ENCODE data around the gene GJB2. TPM values are rescaled to one million over a fixed set of nuclear protein-coding genes. Genes with fewer than 3 reads are reported as not detected.
A peak's percentile ranks its signal among the peaks of the same experiment; 100 is the strongest.

Gene GJB2
- total and polyA plus RNA-seq, 2 donors (not counting 1 experiment from before 2014, with no cell fraction given): 0.09 TPM; not detected in 1

DNA sequence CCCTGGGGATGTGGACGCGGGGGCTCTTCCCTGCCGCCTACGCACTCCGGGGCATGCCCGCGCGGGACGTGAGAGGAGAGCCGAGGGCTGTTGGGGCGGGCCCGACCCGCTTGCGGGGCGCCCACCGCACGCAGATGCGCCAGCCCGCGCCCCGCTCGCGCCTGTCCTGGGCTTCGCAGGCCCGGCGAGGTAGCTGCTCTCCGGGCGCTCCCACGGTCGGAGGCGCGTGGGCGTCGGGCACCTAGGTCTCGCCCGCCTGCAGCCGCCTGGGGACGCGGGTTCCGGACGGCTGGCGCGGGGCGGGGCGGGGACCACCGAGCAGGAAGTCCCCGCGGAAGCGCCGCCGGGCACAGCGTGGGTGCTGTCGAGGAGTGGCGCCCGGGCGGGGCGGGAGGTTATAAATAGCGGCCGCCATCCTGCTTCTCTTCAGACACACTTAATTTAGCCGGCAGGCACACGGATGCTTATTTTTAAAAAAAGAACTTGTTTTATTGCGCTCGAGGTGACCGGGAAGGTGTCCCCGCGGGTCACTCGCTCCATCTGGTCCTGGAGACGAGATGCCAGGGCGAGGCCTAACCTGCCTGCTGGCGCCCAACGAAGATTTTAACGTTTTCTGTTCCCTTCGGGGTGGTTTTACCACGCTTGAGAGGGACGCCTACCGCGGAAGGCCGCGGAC is 31.3 kb downstream of the GJB2 start:
- no peaks in the 10 kb centered on the region for H4K20me1 ChIP-seq (ENCODE audit: control insufficient read depth, extremely low read depth, insufficient read depth, low read length)

GRCh38 chr13:20160306-20161274 is 32.1 kb downstream of the GJB2 start, which contains the start of gene GJA3:
TSS of gene GJA3 (minus strand) at chr13:20161052. CDS start at chr13:20143288, 17,764 bp downstream.
- Histone ChIP-seq H3K9me3 (ENCODE audit: control insufficient read depth, insufficient read depth, low read depth, low read length) (no peaks in the 10 kb centered on the region), H3K4me3 (replicated peaks in 1 of 4; ENCODE audit: control extremely low read depth in 1 of 4, insufficient read depth in 1 of 4, low read depth in 3 of 4, low read length in 4 of 4) (peak within 1 kb of the TSS; percentile 28 to 59 (median 46)), H2AFZ (ENCODE audit: low read length) (peak within 1 kb of the TSS; percentile 6), H3K79me2 (ENCODE audit: control insufficient read depth, insufficient read depth, low read length) (no peaks in the 10 kb centered on the region), H3K27me3 (ENCODE audit: control insufficient read depth, insufficient read depth, low read length) (peaks cover 8% of the 10 kb centered on the region), H4K20me1 (ENCODE audit: control insufficient read depth, extremely low read depth, insufficient read depth, low read length) (no peaks in the 10 kb centered on the region), H3K4me1 (ENCODE audit: control insufficient read depth, extremely low read depth, insufficient read depth, low read length) (no peaks in the 10 kb centered on the region), H3K4me2 (ENCODE audit: extremely low read depth, insufficient read depth, low read length) (peak within 1 kb of the TSS; percentile 72), H3K27ac (ENCODE audit: insufficient read depth, low read length) (no peak within 1 kb of the TSS), H3K9ac (ENCODE audit: insufficient read depth, low read length) (no peak within 1 kb of the TSS), H3K36me3 (ENCODE audit: control insufficient read depth, insufficient read depth, low read length) (no peaks in the 10 kb centered on the region)
- no peak for TF ChIP-seq EZH2 (IDR thresholded peaks at IDR 0.05; ENCODE audit: low read length, missing control alignments)
- TF ChIP-seq, protein P1, sequence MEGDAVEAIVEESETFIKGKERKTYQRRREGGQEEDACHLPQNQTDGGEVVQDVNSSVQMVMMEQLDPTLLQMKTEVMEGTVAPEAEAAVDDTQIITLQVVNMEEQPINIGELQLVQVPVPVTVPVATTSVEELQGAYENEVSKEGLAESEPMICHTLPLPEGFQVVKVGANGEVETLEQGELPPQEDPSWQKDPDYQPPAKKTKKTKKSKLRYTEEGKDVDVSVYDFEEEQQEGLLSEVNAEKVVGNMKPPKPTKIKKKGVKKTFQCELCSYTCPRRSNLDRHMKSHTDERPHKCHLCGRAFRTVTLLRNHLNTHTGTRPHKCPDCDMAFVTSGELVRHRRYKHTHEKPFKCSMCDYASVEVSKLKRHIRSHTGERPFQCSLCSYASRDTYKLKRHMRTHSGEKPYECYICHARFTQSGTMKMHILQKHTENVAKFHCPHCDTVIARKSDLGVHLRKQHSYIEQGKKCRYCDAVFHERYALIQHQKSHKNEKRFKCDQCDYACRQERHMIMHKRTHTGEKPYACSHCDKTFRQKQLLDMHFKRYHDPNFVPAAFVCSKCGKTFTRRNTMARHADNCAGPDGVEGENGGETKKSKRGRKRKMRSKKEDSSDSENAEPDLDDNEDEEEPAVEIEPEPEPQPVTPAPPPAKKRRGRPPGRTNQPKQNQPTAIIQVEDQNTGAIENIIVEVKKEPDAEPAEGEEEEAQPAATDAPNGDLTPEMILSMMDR (conservative IDR thresholded peaks at IDR 0.05 in 1 of 2, IDR thresholded peaks at IDR 0.05 in 1 of 2; ENCODE audit: low read depth in 1 of 2, low read length in 2 of 2): no peak
- DNase-seq (ENCODE audit: low read depth in 2 of 2): peak; percentile 29 to 44

More for the DNA sequence above, 31.3 kb downstream of the GJB2 start:
- no peak overlapping the region for H3K9ac ChIP-seq (ENCODE audit: insufficient read depth, low read length)
- H3K4me2 ChIP-seq (ENCODE audit: extremely low read depth, insufficient read depth, low read length): peak overlapping the region; percentile 62
- TF ChIP-seq, protein P1 (conservative IDR thresholded peaks at IDR 0.05 in 1 of 2, IDR thresholded peaks at IDR 0.05 in 1 of 2; ENCODE audit: low read depth in 1 of 2, low read length in 2 of 2): no peak
- peak; percentile 25 for TF ChIP-seq EZH2 (IDR thresholded peaks at IDR 0.05; ENCODE audit: low read length, missing control alignments)
- no peaks in the 10 kb centered on the region for H3K79me2 ChIP-seq (ENCODE audit: control insufficient read depth, insufficient read depth, low read length)
- H3K27ac ChIP-seq (ENCODE audit: insufficient read depth, low read length): no peak overlapping the region
- no peak for DNase-seq (ENCODE audit: low read depth in 2 of 2)
- no peaks in the 10 kb centered on the region for H3K36me3 ChIP-seq (ENCODE audit: control insufficient read depth, insufficient read depth, low read length)
- peak overlapping the region in 3 of 4 experiments; percentile 28 to 59 (median 41) for H3K4me3 ChIP-seq (replicated peaks in 1 of 4; ENCODE audit: control extremely low read depth in 1 of 4, insufficient read depth in 1 of 4, low read depth in 3 of 4, low read length in 4 of 4)
- no peak overlapping the region for H2AFZ ChIP-seq (ENCODE audit: low read length)
- peaks cover 12% of the 10 kb centered on the region for H3K27me3 ChIP-seq (ENCODE audit: control insufficient read depth, insufficient read depth, low read length)
- H3K4me1 ChIP-seq (ENCODE audit: control insufficient read depth, extremely low read depth, insufficient read depth, low read length): no peaks in the 10 kb centered on the region
- no peaks in the 10 kb centered on the region for H3K9me3 ChIP-seq (ENCODE audit: control insufficient read depth, insufficient read depth, low read depth, low read length)

Data from fibroblast of lung (primary cell).